AG04450 (cell line): ENCODE measurements around the gene CD34. TPM values are rescaled to one million over a fixed set of nuclear protein-coding genes. Genes with fewer than 3 reads are reported as not detected.

Experiments
- CTCF ChIA-PET: fragments of 300-600, 350-600 bp; formaldehyde crosslinking; extraction: SDS; loops from one replicate; lab custom pipeline; 2022; ENCODE audit warnings: antibody characterized with exemption, inconsistent platforms; lab: Charles Lee
- POLR2A ChIA-PET: fragments of 350-600 bp; formaldehyde crosslinking; extraction: SDS; loops from one replicate; lab custom pipeline; 2021; ENCODE audit warnings: antibody characterized with exemption, inconsistent platforms; lab: Yijun Ruan, JAX
- DNase-seq: peaks from one replicate; pipeline ENCODE4 v3.0.0-alpha.2; 2011; ENCODE audit warnings: low read depth, low spot score
- H3K27ac ChIP-seq: one replicate; pipeline ENCODE4 v1.5.1; 2012; ENCODE audit warnings: low read depth, low read length, control low read depth
- H3K27me3 ChIP-seq: one replicate; pipeline ENCODE4 v1.6.0; 2012; ENCODE audit warnings: low read length; ENCODE audit not compliant: control insufficient read depth, insufficient read depth
- H3K4me3 ChIP-seq: 2 replicates; pipeline ENCODE4 v1.5.1; 2011; ENCODE audit warnings: mild to moderate bottlenecking, low read depth, low read length, control low read depth
- H3K9me3 ChIP-seq: 2 replicates; pipeline ENCODE4 v1.5.1; 2012; ENCODE audit warnings: low read length; ENCODE audit not compliant: control insufficient read depth, insufficient read depth
- polyA plus RNA-seq: library from polyadenylated mRNA; depleted of rRNA; stranded (reverse); fragments of >200 nt; gene quantifications from 2 replicates; pipeline ENCODE4 v1.2.3, GENCODE V29; 2011
- TF ChIP-seq, protein P1 (sequence below): IDR thresholded peaks from 2 replicates; pipeline ENCODE4 v1.5.1; 2011; ENCODE audit warnings: low read depth, low read length, control low read depth, inconsistent platforms

Gene CD34
- polyA plus RNA-seq, 1 experiment: 0.14 TPM

GRCh38 chr1:207844371-207844770 lies 66.6 kb downstream of the CD34 start:
- no peak for DNase-seq
- Histone ChIP-seq H3K27me3 (no peaks in the 10 kb centered on the region), H3K27ac (no peak overlapping the region), H3K9me3 (no peaks in the 10 kb centered on the region), H3K4me3 (no peak overlapping the region)
- TF ChIP-seq, protein P1, sequence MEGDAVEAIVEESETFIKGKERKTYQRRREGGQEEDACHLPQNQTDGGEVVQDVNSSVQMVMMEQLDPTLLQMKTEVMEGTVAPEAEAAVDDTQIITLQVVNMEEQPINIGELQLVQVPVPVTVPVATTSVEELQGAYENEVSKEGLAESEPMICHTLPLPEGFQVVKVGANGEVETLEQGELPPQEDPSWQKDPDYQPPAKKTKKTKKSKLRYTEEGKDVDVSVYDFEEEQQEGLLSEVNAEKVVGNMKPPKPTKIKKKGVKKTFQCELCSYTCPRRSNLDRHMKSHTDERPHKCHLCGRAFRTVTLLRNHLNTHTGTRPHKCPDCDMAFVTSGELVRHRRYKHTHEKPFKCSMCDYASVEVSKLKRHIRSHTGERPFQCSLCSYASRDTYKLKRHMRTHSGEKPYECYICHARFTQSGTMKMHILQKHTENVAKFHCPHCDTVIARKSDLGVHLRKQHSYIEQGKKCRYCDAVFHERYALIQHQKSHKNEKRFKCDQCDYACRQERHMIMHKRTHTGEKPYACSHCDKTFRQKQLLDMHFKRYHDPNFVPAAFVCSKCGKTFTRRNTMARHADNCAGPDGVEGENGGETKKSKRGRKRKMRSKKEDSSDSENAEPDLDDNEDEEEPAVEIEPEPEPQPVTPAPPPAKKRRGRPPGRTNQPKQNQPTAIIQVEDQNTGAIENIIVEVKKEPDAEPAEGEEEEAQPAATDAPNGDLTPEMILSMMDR: no peak
- ChIA-PET CTCF (no interaction called here), POLR2A (no interaction called here)

DNA sequence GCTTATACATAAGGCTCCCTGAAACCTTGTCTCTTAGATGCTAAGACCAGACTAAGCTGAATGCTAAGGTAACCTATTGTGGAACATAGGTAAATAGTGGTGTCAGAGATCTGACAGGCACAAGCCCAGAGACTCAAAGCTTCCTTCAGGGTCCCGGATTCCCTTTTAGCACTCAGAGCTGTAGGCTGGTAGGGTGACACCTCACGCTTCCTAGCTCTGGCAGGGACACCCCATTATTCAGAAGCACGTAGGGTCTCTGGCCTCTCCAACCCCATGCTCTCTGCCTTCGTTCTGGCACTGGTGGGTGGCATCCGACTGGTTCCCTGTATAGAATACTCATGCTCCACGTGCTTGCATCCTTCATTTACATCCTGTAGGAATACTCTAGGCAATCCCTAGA lies 68.4 kb downstream of the CD34 start:
- no peak for DNase-seq
- POLR2A ChIA-PET: no interaction called here
- Histone ChIP-seq H3K4me3 (no peak overlapping the region), H3K9me3 (no peaks in the 10 kb centered on the region), H3K27ac (no peak overlapping the region), H3K27me3 (no peaks in the 10 kb centered on the region)
- CTCF ChIA-PET: interaction anchor here (1.2 to 7.0 kb wide), 5 partner anchors 14 to 121 kb away, joined by 4 to 45 read pairs (median 9); no protein-coding TSS in a partner anchor
- TF ChIP-seq, protein P1: no peak

DNA sequence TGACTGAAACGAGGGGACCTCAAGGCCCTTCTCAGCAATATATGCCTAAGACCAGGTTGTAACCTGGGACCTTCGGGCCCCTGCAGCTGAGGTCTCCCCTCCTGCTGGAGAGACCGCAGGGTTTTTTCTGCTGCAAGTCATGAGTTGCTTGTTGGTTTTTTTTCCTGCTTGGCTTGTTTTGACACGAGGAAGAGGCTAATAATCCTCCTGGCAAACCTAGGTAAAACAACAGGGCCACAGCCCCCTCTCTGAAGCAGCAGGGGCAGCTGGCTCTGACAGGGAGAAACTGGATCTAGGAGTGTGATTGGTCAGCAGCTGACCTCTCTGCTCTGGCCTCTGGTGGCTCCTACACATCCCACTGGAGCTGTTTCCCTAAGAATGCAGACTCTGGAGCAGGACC lies 69.0 kb downstream of the CD34 start:
- Histone ChIP-seq H3K27me3 (no peaks in the 10 kb centered on the region), H3K9me3 (no peaks in the 10 kb centered on the region; the same call in 1 of the 2 replicates), H3K4me3 (no peak overlapping the region), H3K27ac (no peak overlapping the region)
- TF ChIP-seq, protein P1: no peak
- no peak for DNase-seq
- CTCF ChIA-PET: interaction anchor here (1.7 to 7.0 kb wide), 3 partner anchors 13 to 43 kb away, joined by 10 to 45 read pairs (median 13); no protein-coding TSS in a partner anchor
- POLR2A ChIA-PET: no interaction called here

DNA sequence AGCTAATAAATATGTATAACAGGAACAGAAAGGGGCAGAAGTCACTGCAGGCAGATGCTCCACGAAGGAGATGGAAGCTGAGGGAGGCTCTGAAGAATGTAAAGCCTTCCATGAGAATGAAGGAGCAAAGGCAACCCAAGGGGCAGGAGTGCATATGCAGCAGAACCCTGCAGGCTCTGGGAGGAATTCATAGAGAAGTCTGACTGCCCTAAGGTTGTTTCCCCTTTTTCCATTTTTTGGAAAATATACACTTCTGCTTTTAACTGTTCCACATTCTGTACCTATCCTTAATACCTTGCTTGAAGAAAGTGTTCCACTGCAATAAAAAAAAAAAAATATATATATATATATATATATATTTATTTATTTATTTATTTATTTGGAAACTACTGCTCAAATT lies 69.6 kb downstream of the CD34 start:
- DNase-seq: no peak
- H3K4me3 ChIP-seq: no peak overlapping the region
- no peak overlapping the region for H3K27ac ChIP-seq
- no peaks in the 10 kb centered on the region for H3K27me3 ChIP-seq
- TF ChIP-seq, protein P1: no peak
- no peaks in the 10 kb centered on the region; the same call in 1 of the 2 replicates for H3K9me3 ChIP-seq
- CTCF ChIA-PET: interaction anchor here (1.7 to 7.0 kb wide), 5 partner anchors 13 to 122 kb away, joined by 9 to 45 read pairs (median 13); no protein-coding TSS in a partner anchor
- POLR2A ChIA-PET: interaction anchor here (0.6 kb wide), 1 partner anchor 17 kb away, joined by 3 read pairs; no protein-coding TSS in a partner anchor

GRCh38 chr1:207840380-207840779 lies 70.5 kb downstream of the CD34 start:
- ChIA-PET CTCF (interaction anchor here (0.6 to 7.0 kb wide), 6 partner anchors 12 to 123 kb away, joined by 3 to 45 read pairs (median 10); no protein-coding TSS in a partner anchor), POLR2A (no interaction called here)
- TF ChIP-seq, protein P1: no peak; the same call in 1 of the 2 replicates
- Histone ChIP-seq H3K27me3 (no peaks in the 10 kb centered on the region), H3K27ac (no peak overlapping the region), H3K9me3 (no peaks in the 10 kb centered on the region; the same call in 1 of the 2 replicates), H3K4me3 (no peak overlapping the region)
- no peak for DNase-seq
